HCT116 (cell line): ENCODE data around the gene MBD5. TPM values are rescaled to one million over a fixed set of nuclear protein-coding genes. Genes with fewer than 3 reads are reported as not detected.

ENCODE experiments used
- ATAC-seq: fragments of 200-7000 bp; cut with Tn5 transposase; 2 replicates; pipeline ENCODE4 v1.9.1; 2020; ENCODE audit warnings: mild to moderate bottlenecking, moderate library complexity
- BruUV-seq: library from RNA; stranded (reverse); fragments of 400-500 nt; replicated peaks from 2 replicates; lab custom pipeline; 2021; lab: Mats Ljungman, UMichigan
- CTCF ChIA-PET: fragments of 300-600 bp; sonication (Branson Sonifier 250); formaldehyde crosslinking; loops from one replicate; lab custom pipeline; 2021; ENCODE audit warnings: antibody characterized with exemption; lab: Charles Lee
- POLR2A ChIA-PET: fragments of 300-600, 350-600 bp; sonication (Branson Sonifier 250); formaldehyde crosslinking; loops from one replicate; lab custom pipeline; 2021; ENCODE audit warnings: antibody characterized with exemption; lab: Charles Lee
- RAD21 ChIA-PET, 2 experiments: fragments of 300-600 bp; sonication (Branson Sonifier 250); formaldehyde crosslinking; loops; one replicate each; lab custom pipeline; 2023; ENCODE audit warnings: low total read pairs in 2 of 2; ENCODE audit not compliant: uncharacterized antibody in 2 of 2, unreplicated experiment in 2 of 2, low non-redundant PET in 1 of 2; lab: Charles Lee
- DNase-seq: peaks from one replicate; pipeline ENCODE4 v3.0.0-alpha.2; 2010; ENCODE audit warnings: low read depth, low spot score
- H2AFZ ChIP-seq: fragments of 200-600 bp; shearing (Covaris generic), sonication (generic); 2 replicates; pipeline ENCODE4 v1.6.1; 2017; ENCODE audit warnings: low read depth, mixed run types, mixed read lengths, antibody characterized with exemption, low read length; ENCODE audit not compliant: poor library complexity, severe bottlenecking
- H3K27ac ChIP-seq: 2 replicates; pipeline ENCODE4 v1.5.1; 2012; ENCODE audit warnings: low read depth, low read length
- H3K27me3 ChIP-seq: fragments of 200-600 bp; sonication (generic); 2 replicates; pipeline ENCODE4 v1.6.1; 2016; ENCODE audit warnings: mixed run types, low read length, mixed read lengths; ENCODE audit not compliant: insufficient read depth
- H3K36me3 ChIP-seq, 2 experiments: fragments of 200-500 bp in 1 of 2; fragments of 200-600 bp in 1 of 2; sonication (Bioruptor generic) in 1 of 2; sonication (generic) in 1 of 2; 2 replicates each; pipeline versions ENCODE4 v1.5.1 to v1.6.1; 2014 to 2016; ENCODE audit warnings: low read length in 2 of 2, inconsistent platforms in 1 of 2, mixed read lengths in 1 of 2, mixed run types in 1 of 2; ENCODE audit not compliant: insufficient read depth in 2 of 2, control insufficient read depth in 1 of 2
- H3K4me1 ChIP-seq, 2 experiments: fragments of 200-600 bp in 1 of 2; sonication (generic) in 1 of 2; 2 replicates each; pipeline versions ENCODE4 v1.5.1 to v1.6.1; 2012 to 2017; ENCODE audit warnings: low read length in 2 of 2, inconsistent platforms in 1 of 2, mild to moderate bottlenecking in 1 of 2, mixed read lengths in 1 of 2, mixed run types in 1 of 2, moderate library complexity in 1 of 2; ENCODE audit not compliant: insufficient read depth in 2 of 2, control insufficient read depth in 1 of 2
- H3K4me2 ChIP-seq: fragments of 200-600 bp; sonication (generic); 2 replicates; pipeline ENCODE4 v1.6.1; 2017; ENCODE audit warnings: mixed run types, low read length, mixed read lengths
- H3K4me3 ChIP-seq, 2 experiments: fragments of 200-600 bp in 1 of 2; sonication (generic) in 1 of 2; replicated peaks in 1 of 2; 2 replicates each; pipeline ENCODE4 v1.5.1; 2011 to 2016; ENCODE audit warnings: low read length in 2 of 2, control low read depth in 1 of 2, low read depth in 1 of 2, mild to moderate bottlenecking in 1 of 2, mixed read lengths in 1 of 2, mixed run types in 1 of 2
- H3K79me2 ChIP-seq: fragments of 200-600 bp; sonication (generic); 2 replicates; pipeline ENCODE4 v1.6.1; 2017; ENCODE audit warnings: mild to moderate bottlenecking, mixed run types, low read length, moderate library complexity, mixed read lengths; ENCODE audit not compliant: insufficient read depth
- H3K9ac ChIP-seq: fragments of 200-600 bp; sonication (generic); 2 replicates; pipeline ENCODE4 v1.6.1; 2016; ENCODE audit warnings: low read length, mixed read lengths
- H3K9me2 ChIP-seq: fragments of 200-600 bp; sonication (generic), shearing (Covaris generic); 2 replicates; pipeline ENCODE4 v1.6.1; 2017; ENCODE audit warnings: mixed run types, mild to moderate bottlenecking, moderate library complexity; ENCODE audit not compliant: insufficient read depth
- H3K9me3 ChIP-seq, 2 experiments: fragments of 200-500 bp in 1 of 2; fragments of 200-600 bp in 1 of 2; sonication (Bioruptor generic) in 1 of 2; sonication (generic) in 1 of 2; 2 replicates each; pipeline ENCODE4 v1.6.1; 2014 to 2017; ENCODE audit warnings: low read length in 2 of 2, mixed read lengths in 2 of 2, inconsistent platforms in 1 of 2, low read depth in 1 of 2, mild to moderate bottlenecking in 1 of 2, mixed run types in 1 of 2, moderate library complexity in 1 of 2; ENCODE audit not compliant: control insufficient read depth in 1 of 2, insufficient read depth in 1 of 2
- H4K20me1 ChIP-seq: fragments of 200-600 bp; sonication (generic), shearing (Covaris generic); 2 replicates; pipeline ENCODE4 v1.6.1; 2017; ENCODE audit warnings: mixed run types, mild to moderate bottlenecking, moderate library complexity; ENCODE audit not compliant: insufficient read depth
- ATF3 ChIP-seq: IDR thresholded peaks from 2 replicates; pipeline ENCODE4 v1.6.1; 2012
- CEBPB ChIP-seq: IDR thresholded peaks from 2 replicates; pipeline ENCODE4 v1.6.1; 2012; ENCODE audit warnings: low read depth
- ELF1 ChIP-seq: IDR thresholded peaks from 2 replicates; pipeline ENCODE4 v1.6.1; 2012; ENCODE audit warnings: low read depth, borderline replicate concordance
- EZH2 ChIP-seq: fragments of 200-600 bp; sonication (generic); IDR thresholded peaks from 2 replicates; pipeline ENCODE4 v1.6.1; 2017; ENCODE audit warnings: antibody characterized with exemption, mixed run types
- FOSL1 ChIP-seq: IDR thresholded peaks from 2 replicates; pipeline ENCODE4 v1.6.1; 2012; ENCODE audit warnings: low read depth
- MAX ChIP-seq: IDR thresholded peaks from 2 replicates; pipeline ENCODE4 v1.6.1; 2012
- RAD21 ChIP-seq: IDR thresholded peaks from 2 replicates; pipeline ENCODE4 v1.6.1; 2012; ENCODE audit warnings: low read depth, mild to moderate bottlenecking
- REST ChIP-seq: IDR thresholded peaks from 2 replicates; pipeline ENCODE4 v1.6.1; 2012; ENCODE audit warnings: low read depth
- SIN3A ChIP-seq: IDR thresholded peaks from 2 replicates; pipeline ENCODE4 v1.6.1; 2012; ENCODE audit warnings: low read depth
- SP1 ChIP-seq: IDR thresholded peaks from 2 replicates; pipeline ENCODE4 v1.6.1; 2012; ENCODE audit warnings: low read depth
- TCF7L2 ChIP-seq: IDR thresholded peaks from 2 replicates; pipeline ENCODE4 v1.7.0; 2011; ENCODE audit warnings: borderline replicate concordance, inconsistent platforms; ENCODE audit not compliant: insufficient read depth, insufficient read length; ENCODE audit errors: extremely low read depth
- intact Hi-C: fragments of 100-400 bp; cut with micrococcal nuclease; formaldehyde crosslinking; loops from 2 replicates; pipeline ENCODE4 v1.10.0; 2022
- total RNA-seq: library from RNA; stranded (reverse); gene quantifications from one replicate; pipeline ENCODE4 v1.2.1, GENCODE V29; 2021; ENCODE audit not compliant: unreplicated experiment

The MBD5 gene
- total RNA-seq, 1 experiment from 2014 or later: 20.5 TPM

- H3K4me3 ChIP-seq: no peak overlapping the region
- no peaks in the 10 kb centered on the region for H3K27me3 ChIP-seq
- H3K79me2 ChIP-seq: no peaks in the 10 kb centered on the region
- no peaks in the 10 kb centered on the region for H3K9me3 ChIP-seq
- BruUV-seq: no TSS peak
- intact Hi-C loops: no loop called here
- CTCF ChIA-PET: no interaction called here
- H2AFZ ChIP-seq: no peak overlapping the region
- no peak for DNase-seq
- no peak for ATAC-seq
- H3K27ac ChIP-seq: no peak overlapping the region
- H3K9me2 ChIP-seq: no peaks in the 10 kb centered on the region
- POLR2A ChIA-PET: no interaction called here
- no peaks in the 10 kb centered on the region for H3K36me3 ChIP-seq
- H3K9ac ChIP-seq: no peak overlapping the region
- no peaks in the 10 kb centered on the region for H4K20me1 ChIP-seq
- TF ChIP-seq ELF1: no peak
- no peak for TF ChIP-seq ATF3
- no peak for TF ChIP-seq TCF7L2
- no peak for TF ChIP-seq EZH2
- TF ChIP-seq FOSL1: no peak
- TF ChIP-seq SIN3A: no peak
- no peak for TF ChIP-seq RAD21
- TF ChIP-seq CEBPB: no peak
- TF ChIP-seq REST: no peak
- no peak for TF ChIP-seq MAX
- no peak for TF ChIP-seq SP1
- H3K4me1 ChIP-seq: no peaks in the 10 kb centered on the region
- no peak overlapping the region for H3K4me2 ChIP-seq
- RAD21 ChIA-PET: no interaction called here
Measured at GRCh38 chr2:148103946-148104345, 83.1 kb downstream of the MBD5 start.
